GM12892 (cell line): ENCODE data around the gene PDZD2. TPM values are rescaled to one million over a fixed set of nuclear protein-coding genes. Genes with fewer than 3 reads are reported as not detected.
A peak's percentile ranks its signal among the peaks of the same experiment; 100 is the strongest.
"Not testable (repeated sequence)": the region's sequence is repeated elsewhere in the genome, so short reads cannot be mapped to it uniquely, and the experiment has no call there.

Experiments used
- DNase-seq: peaks from one replicate; pipeline ENCODE4 v3.0.0; 2011; ENCODE audit not compliant: insufficient read length
- FAIRE-seq: peaks from 2 replicates; lab custom pipeline; 2011; peaks lifted over from hg19 to GRCh38; lab: Jason Lieb, UNC
- POLR2A ChIP-seq: IDR thresholded peaks from 2 replicates; pipeline ENCODE4 v1.6.1; 2011; ENCODE audit warnings: low read depth, low read length, control low read depth
- POLR2AphosphoS5 ChIP-seq: IDR thresholded peaks from 2 replicates; pipeline ENCODE4 v1.6.1; 2011; ENCODE audit warnings: low read depth, low read length, control low read depth
- TAF1 ChIP-seq: IDR thresholded peaks from 2 replicates; pipeline ENCODE4 v1.6.1; 2011; ENCODE audit warnings: low read depth, mild to moderate bottlenecking, control low read depth, low read length, borderline replicate concordance
- polyA plus RNA-seq: library from polyadenylated mRNA; unstranded; fragments of >200 nt; gene quantifications from one replicate; pipeline ENCODE4 v1.2.1, GENCODE V29; 2012; ENCODE audit warnings: missing spikeins, inconsistent platforms; ENCODE audit not compliant: missing spikeins

Gene PDZD2
- polyA plus RNA-seq = 0.51 TPM

GRCh38 chr5:31638748-31639418 lies at the start of gene PDZD2:
PDZD2 (plus strand) TSS chr5:31639131.
- no peak for TF ChIP-seq POLR2AphosphoS5
- TF ChIP-seq TAF1 = no peak
- no peak for TF ChIP-seq POLR2A
- DNase-seq = peak; percentile 74
- peak; percentile 82 for FAIRE-seq

GRCh38 chr5:31593665-31594064 lies 45.3 kb upstream of the PDZD2 start:
- FAIRE-seq (no peak), DNase-seq (no peak)
- no peak for TF ChIP-seq TAF1
- no peak for TF ChIP-seq POLR2A
- TF ChIP-seq POLR2AphosphoS5 = no peak

GRCh38 chr5:31596354-31596753 lies 42.6 kb upstream of the PDZD2 start:
- no peak for TF ChIP-seq POLR2AphosphoS5
- TF ChIP-seq TAF1 = no peak
- TF ChIP-seq POLR2A = no peak
- DNase-seq = no peak
- FAIRE-seq = no peak

GRCh38 chr5:31598640-31599611 lies 40.0 kb upstream of the PDZD2 start:
- no peak for FAIRE-seq
- TF ChIP-seq TAF1 (no peak), POLR2A (no peak), POLR2AphosphoS5 (no peak)
- no peak for DNase-seq

- FAIRE-seq, DNase-seq: not testable (repeated sequence)
Measured at GRCh38 chr5:31602305-31602704, 36.6 kb upstream of the PDZD2 start.

- TF ChIP-seq POLR2A (no peak), POLR2AphosphoS5 (no peak), TAF1 (no peak)
- no peak for FAIRE-seq
- no peak for DNase-seq
Measured at GRCh38 chr5:31604240-31604639, 34.7 kb upstream of the PDZD2 start.

GRCh38 chr5:31604644-31605043 lies 34.3 kb upstream of the PDZD2 start:
- TF ChIP-seq POLR2A = no peak
- no peak for TF ChIP-seq TAF1
- TF ChIP-seq POLR2AphosphoS5 = no peak
- no peak for DNase-seq

GRCh38 chr5:31605920-31606319 lies 33.0 kb upstream of the PDZD2 start:
- no peak for DNase-seq
- TF ChIP-seq POLR2A = no peak
- TF ChIP-seq TAF1 = no peak
- TF ChIP-seq POLR2AphosphoS5 = no peak
- FAIRE-seq = no peak

More at GRCh38 chr5:31604644-31605043, 34.3 kb upstream of the PDZD2 start:
- no peak for FAIRE-seq

- FAIRE-seq (no peak), DNase-seq (no peak)
- TF ChIP-seq POLR2A (no peak), TAF1 (no peak), POLR2AphosphoS5 (no peak)
Measured at GRCh38 chr5:31607546-31607945, 31.4 kb upstream of the PDZD2 start.

GRCh38 chr5:31611002-31611401 lies 27.9 kb upstream of the PDZD2 start:
- FAIRE-seq (no peak), DNase-seq (no peak)
- TF ChIP-seq POLR2AphosphoS5 (no peak), POLR2A (no peak), TAF1 (no peak)

- DNase-seq (no peak), FAIRE-seq (no peak)
- TF ChIP-seq TAF1 = no peak
- no peak for TF ChIP-seq POLR2A
- no peak for TF ChIP-seq POLR2AphosphoS5
Measured at GRCh38 chr5:31613651-31614050, 25.3 kb upstream of the PDZD2 start.
